Dermis blood vessel endothelial cell (primary cell): ENCODE results near the gene INHA. TPM values are rescaled to one million over a fixed set of nuclear protein-coding genes. Genes with fewer than 3 reads are reported as not detected.

ENCODE experiments used
- DNase-seq: peaks from one replicate; pipeline ENCODE4 v3.0.0; 2010
- total RNA-seq: library from RNA; depleted of rRNA; stranded (reverse); fragments of >200 nt; gene quantifications from 2 replicates; pipeline ENCODE4 v1.2.3, GENCODE V29; 2014

The INHA gene
- total RNA-seq, 1 donor from 2014 or later = not detected

GRCh38 chr2:219613461-219614070 is 41.5 kb downstream of the INHA start:
- DNase-seq = no peak

GRCh38 chr2:219614076-219614860 is 42.2 kb downstream of the INHA start:
- DNase-seq = no peak

- DNase-seq = no peak
Measured at GRCh38 chr2:219615036-219615435, 42.9 kb downstream of the INHA start.

- no peak for DNase-seq
Measured at GRCh38 chr2:219615894-219616293, 43.8 kb downstream of the INHA start.

- no peak for DNase-seq
Measured at GRCh38 chr2:219616550-219616949, 44.4 kb downstream of the INHA start.

- no peak for DNase-seq
Measured at GRCh38 chr2:219618733-219619122, 46.6 kb downstream of the INHA start.

GRCh38 chr2:219619235-219619634 is 47.1 kb downstream of the INHA start:
- DNase-seq = no peak

GRCh38 chr2:219620546-219620945 is 48.4 kb downstream of the INHA start:
- no peak for DNase-seq

GRCh38 chr2:219621935-219622334 is 49.8 kb downstream of the INHA start:
- no peak for DNase-seq

GRCh38 chr2:219622472-219622871 is 50.4 kb downstream of the INHA start:
- no peak for DNase-seq

- no peak for DNase-seq
Measured at GRCh38 chr2:219624565-219624964, 52.5 kb downstream of the INHA start.

GRCh38 chr2:219625179-219625578 is 53.1 kb downstream of the INHA start:
- DNase-seq = no peak

Other genes with a start within 250 kb of the INHA start
- gene RESP18, start 239.6 kb upstream of the INHA start, total RNA-seq = not detected in 2 replicates
- 54.1 and 67.7 TPM in 2 replicates for gene DNPEP, start 184.4 kb upstream of the INHA start, total RNA-seq
- not detected in 2 replicates for gene DES, start 153.9 kb upstream of the INHA start, total RNA-seq
- 0.09 and 1.7 TPM in 2 replicates for gene SPEG, start 137.5 kb upstream of the INHA start, total RNA-seq
- 33.4 and 34.5 TPM in 2 replicates for gene GMPPA, start 73.4 kb upstream of the INHA start, total RNA-seq
- gene ASIC4, start 57.8 kb upstream of the INHA start, total RNA-seq = not detected in 2 replicates
- 0.84 and 3.2 TPM in 2 replicates for gene CHPF, start 28.5 kb upstream of the INHA start, total RNA-seq
- gene TMEM198, start 28.3 kb upstream of the INHA start, total RNA-seq = under 0.01 TPM in 1 of 2 replicates, not detected in the other
- gene OBSL1, start 771 bp upstream of the INHA start, total RNA-seq = 38.8 TPM in 2 replicates
- 10.0 and 13.9 TPM in 2 replicates for gene STK11IP, start 25.5 kb downstream of the INHA start, total RNA-seq
- gene SLC4A3, start 55.3 kb downstream of the INHA start, total RNA-seq = 0.17 and 0.37 TPM in 2 replicates